GM08714 (cell line): Measurements from ENCODE around the gene TPPP.
"Not testable (repeated sequence)": the region's sequence is repeated elsewhere in the genome, so short reads cannot be mapped to it uniquely, and the experiment has no call there.

Source experiments
- H3K4me3 ChIP-seq: fragments of 200-500 bp; sonication (Bioruptor generic); 2 replicates; pipeline ENCODE4 v1.5.1; 2014; ENCODE audit warnings: mild to moderate bottlenecking, low read length, inconsistent platforms
- ZNF274 ChIP-seq: IDR thresholded peaks from 2 replicates; pipeline ENCODE4 v1.6.1; 2012; ENCODE audit warnings: mild to moderate bottlenecking, low read depth, low read length

Gene TPPP

DNA sequence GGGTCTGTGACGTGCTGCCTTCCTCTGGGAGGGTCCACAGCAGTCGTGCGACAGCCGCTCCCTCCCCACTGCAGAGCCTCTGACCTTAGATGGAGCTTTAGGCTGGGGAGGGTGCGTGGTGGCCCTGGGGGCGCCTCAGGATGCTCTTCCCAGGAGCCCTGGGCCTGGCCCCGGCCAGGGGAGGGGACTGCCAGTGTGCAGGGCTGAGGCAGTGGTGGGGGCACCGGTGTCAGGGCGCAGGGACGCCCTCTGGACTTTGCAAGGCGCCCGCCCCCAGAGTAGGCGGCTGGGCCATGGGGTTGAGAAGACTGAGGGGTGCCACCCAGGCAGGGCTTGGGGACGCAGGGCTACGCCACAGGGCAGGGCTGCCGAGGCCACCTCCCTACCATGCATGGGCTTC lies 14.6 kb downstream of the TPPP start:
- H3K4me3 ChIP-seq: not testable (repeated sequence)

DNA sequence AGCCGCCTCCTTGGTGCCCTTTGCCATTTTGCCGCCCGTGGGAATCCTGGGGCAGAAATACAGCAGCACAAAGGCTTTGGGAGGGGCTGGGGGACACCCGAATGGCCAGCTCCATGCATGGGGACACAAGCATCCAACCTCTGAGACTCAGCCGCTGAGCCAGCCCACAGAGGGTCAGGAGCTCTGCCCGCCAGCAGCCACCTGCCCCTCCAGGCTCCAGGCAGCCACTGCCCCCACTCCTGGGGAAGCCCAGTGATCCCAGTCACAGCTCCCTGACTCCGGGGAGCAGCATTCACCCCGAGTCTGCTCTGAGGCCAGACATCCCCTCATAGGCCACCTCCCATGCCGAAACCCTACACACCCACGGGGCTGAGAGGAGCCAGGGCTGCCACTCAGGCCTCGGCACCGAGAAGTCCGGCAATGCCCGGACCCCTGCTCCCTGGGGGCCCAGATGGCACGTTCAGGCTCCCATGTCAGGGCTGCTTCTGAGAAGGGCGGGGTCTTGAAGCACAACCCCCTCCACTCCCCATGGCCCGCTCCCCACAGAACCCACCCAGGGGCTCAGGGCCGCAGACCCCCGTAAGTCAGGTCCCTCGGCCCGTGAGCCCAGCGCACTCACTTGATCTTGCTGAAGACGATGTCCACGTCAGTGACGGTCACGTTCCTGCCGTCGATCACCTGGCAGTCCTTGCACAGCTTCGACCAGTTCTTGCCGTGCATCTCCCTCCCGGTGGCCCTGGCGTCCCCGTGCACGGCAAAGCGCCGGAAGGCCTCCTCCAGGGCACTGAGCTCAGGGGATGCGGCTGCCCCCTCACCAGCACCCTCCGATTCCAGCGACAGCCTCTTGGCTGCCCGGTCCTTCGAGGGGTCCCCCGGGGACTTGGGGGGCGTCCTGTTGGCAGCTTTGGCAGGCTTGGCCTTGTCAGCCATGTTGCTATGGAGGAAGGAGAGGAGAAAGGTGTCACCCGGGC lies 15.7 kb downstream of the TPPP start:
- TF ChIP-seq ZNF274: no peak
- H3K4me3 ChIP-seq: no peak overlapping the region

DNA sequence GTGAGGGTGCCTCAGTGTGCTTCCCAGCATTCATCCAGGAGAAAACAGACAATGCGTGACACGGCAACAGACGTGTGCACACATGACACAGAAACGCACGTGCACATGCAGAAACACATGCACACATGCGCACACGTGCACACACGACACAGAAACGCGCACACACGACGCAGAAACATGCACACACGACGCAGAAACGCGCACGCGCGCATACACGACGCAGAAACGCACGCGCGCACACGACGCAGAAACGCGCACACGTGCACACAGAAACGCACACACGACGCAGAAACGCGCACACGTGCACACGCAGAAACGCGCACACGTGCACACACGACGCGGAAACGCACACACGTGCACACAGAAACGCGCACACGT lies 16.5 kb downstream of the TPPP start:
- H3K4me3 ChIP-seq: no peak overlapping the region
- no peak for TF ChIP-seq ZNF274

DNA sequence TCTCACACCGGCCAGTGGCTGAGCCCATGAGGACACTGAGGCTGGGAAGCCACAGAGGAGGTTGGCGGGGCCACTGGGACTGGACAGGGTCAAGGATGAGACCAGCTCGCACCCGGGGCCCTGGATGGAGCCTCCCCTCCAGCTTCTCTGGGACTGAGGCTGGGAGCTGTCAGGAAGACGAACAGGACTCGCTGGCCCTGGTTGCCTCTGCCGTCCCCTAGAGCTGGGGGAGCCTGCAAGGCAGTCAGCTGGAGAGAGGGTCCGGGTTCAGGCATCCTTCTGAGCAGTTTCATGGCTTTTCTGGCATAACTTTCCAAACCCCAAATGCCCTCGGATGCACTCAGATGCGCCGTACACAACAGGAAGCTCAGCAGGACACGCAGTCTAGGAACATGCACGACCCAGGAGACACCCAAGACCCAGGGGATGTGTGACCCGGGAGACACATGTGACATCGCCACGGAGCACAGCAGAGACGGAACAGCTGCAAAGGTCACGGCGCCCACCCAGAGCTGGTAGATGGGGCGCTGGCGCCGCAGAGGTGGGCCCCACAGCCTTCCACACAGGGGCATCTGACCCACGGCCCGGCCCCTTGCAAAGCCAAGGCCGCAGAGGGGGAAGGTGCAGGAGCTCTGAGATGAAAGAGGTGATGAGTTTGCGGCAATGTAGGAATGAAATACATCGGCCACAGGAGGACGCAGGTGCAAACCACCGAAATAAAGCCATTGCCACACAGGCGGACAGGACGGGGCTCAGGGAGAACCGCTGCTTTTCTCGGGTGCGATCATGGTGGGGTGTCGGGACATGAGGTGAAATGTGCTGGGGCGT lies 17.1 kb downstream of the TPPP start:
- TF ChIP-seq ZNF274: no peak
- H3K4me3 ChIP-seq: no peak overlapping the region

DNA sequence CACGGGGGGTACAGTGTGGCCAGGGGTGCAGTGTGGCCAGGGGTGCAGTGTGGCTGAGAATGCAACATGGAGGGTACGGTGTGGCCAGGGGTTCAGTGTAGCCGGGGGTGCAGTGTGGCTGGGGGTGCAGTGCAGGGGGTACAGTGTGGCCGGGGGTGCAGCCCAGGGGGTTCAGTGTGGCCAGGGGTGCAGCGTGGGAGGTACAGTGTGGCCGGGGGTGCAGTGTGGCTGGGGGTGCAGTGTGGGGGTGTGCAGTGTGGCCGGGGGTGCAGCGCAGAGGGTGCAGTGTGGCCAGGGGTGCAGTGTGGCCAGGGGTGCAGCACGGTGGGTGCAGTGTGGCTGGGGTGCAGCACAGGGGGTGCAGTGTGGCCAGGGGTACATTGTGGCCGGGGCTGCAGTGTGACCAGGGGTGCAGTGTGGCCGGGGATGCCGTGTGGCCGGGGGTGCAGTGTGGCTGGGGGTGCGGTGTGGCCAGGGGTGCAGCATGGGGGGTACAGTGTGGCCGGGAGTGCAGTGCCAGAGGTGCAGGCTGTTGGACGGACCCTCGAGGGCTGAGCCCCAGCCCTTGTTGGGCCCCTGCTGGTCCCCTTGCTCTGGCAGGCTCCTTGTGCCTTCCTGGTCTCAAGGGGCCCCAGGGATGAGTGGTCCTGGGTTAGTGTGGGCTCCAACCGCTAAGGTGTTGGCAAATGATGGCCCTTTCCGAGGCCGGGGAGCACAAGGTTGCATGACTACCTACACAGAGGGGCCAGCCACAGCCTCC lies 17.9 kb downstream of the TPPP start:
- TF ChIP-seq ZNF274: no peak
- H3K4me3 ChIP-seq: no peak overlapping the region

DNA sequence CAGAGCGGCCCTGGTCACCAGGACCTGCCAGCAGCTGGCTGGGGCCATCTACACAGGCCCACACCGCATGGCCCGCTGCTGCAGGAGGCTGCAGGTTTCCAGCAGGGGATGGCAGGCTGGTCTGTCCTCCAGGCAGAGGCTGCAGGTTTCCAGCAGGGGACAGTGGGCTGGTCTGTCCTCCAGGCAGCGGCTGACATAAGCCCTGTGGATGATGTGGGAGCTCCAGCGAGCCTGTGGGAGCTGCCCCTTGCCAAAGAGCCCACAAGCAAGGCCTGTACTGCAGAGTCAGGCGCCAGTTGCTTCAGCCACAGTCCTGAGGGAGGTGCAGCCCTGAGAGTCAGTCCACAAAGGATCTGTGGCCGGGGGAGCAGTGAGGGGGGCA lies 18.5 kb downstream of the TPPP start:
- TF ChIP-seq ZNF274: no peak
- no peak overlapping the region for H3K4me3 ChIP-seq

DNA sequence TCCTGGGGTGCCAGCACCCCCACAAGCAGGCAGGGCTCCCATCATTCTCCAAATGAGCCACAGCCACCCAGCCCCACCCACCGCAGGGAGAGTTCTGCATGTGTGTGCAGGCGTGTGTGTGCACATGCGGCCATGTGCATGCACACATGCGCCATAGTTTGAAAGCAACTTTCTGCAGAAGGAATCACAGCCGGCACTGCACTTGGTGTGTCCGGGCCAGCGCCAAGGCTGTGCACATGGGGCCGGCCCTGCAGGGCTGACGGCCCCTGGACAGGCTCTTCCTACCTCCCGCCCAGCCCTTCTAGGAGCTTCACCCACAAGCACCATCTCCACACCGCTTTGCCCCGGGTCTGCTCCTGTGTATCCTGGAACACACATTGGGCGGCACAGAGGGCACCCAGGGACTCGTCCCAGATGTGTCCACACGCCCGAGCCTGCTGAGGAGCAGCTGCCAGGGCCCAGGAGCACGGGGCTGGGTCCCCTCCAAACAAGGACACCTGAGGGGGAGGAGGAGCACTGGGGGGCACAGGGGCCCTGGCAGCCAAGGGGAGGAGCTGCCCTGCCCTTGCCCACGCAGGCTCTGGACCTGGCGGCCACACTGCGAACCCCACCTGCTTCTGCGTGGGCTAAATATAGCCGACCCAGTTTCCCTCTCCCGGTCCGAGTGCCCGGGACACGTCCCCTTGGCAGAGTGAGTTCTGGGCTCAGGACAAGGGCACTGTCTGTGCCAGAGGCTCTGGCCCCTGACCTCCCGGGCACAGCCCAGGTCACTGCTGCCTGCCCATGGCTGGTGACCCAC lies 19.1 kb downstream of the TPPP start:
- no peak for TF ChIP-seq ZNF274
- no peak overlapping the region for H3K4me3 ChIP-seq

DNA sequence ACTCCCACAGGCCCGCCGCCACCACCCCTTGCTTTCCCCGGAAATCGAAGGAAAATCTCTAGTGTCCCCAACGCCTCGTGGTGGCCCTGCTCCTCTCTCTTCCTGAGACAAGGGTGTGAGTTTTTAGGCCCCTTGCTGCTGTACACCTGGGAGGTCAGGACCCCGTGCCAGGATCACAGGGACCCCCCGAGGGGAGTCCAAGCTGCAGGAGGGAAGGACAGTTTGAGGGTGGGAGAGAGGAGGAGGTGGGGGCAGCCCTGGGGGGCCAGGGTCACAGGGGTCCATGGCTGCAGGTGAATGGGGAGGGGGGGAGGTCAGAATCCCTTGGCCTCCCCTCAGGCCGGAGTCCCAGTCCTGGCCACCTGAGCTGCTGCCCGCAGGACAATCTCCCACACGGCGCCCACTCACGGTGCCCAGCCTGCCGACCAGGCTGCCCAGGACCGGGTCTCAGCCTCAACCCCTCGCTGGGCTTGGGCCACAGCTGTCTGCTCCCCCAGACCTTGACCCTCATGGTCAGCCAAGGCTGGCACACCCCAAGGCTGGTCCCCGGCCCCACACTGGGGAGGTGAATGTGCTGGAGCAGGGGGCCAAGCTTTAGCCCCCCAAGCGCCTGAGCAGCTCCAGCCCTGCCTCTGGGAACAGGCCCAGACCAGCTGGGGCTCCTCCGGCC lies 19.9 kb downstream of the TPPP start:
- no peak overlapping the region for H3K4me3 ChIP-seq
- no peak for TF ChIP-seq ZNF274

DNA sequence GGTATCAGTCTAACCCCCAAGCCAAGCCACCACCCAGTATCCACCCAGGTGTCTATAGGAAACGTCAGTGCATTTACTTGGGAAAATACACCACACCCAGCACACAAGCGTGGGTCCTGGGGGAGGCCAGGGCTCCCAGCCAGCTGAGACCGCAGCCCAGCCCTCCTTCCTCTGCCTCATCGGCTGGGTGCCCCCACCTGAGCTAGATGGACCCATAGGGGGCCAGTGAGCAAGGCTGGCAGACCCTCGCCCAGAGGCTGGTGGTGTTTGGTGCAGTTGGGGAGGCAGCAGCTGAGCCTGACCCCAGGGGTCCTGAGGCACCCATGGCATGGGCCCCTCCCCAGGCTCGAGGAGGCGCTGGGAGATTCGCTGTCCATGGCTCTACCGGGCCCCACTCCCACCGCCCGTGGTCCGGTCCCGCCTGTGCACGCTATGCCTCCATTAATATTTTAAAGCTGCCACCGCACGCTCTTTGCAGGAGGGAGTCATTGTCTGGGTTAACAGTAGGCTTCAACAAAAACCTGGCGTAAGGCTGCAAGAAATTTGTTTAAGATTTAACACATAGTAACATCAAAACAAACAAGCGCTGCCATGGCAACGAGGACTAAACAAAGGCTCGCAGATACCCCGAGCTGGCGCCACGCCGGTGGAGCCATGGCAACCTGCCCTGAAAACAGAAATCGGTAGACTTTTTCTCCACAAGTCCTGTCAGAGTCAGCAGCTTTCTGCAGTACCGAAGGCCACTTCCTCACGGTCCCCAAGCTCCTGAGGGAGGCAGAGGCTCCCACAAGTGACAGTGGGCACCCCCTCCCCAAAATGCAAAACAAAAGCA lies 20.6 kb downstream of the TPPP start:
- no peak overlapping the region for H3K4me3 ChIP-seq
- no peak for TF ChIP-seq ZNF274

DNA sequence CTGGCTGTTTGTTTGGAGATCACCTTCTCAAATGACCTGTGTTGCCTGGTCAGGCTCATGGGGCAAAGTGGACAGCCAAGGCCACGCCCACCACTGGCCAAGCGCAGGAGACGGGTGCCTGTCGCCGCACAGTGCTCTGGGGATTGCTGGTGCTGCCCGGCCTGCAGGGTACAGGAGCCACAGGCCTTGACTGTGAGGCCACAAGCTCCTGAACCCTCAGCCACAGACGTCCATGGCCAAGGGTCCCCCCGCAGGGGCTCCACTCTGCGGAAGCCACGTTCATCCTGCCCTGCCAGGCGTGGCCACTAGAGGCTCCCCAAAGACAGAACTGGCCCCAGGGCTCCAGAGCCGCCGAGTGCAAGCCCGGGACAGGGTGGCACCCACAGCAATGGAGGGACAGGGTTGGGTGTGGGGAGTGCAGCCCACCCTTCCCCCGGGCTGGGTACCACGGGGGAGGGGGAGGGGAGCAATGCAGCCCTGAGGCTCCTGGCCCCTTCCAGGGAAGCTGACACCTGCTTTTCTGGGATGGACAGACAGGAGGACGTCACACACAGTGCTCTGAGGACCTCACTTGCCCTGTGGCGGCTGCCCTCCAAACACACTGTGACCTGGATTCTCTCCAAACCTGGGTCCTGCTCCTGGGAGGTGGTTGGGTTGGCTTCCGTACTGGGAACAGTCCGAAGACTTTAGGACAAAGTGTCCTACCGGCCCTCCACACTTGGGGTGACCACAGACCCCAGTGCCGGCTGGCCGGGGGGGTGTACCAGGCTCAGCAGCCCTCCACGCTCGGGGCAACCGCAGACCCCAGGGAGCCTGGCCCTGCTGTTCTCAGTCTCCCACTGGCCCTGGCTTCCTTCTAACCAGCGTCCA lies 21.5 kb downstream of the TPPP start:
- no peak overlapping the region for H3K4me3 ChIP-seq
- no peak for TF ChIP-seq ZNF274

DNA sequence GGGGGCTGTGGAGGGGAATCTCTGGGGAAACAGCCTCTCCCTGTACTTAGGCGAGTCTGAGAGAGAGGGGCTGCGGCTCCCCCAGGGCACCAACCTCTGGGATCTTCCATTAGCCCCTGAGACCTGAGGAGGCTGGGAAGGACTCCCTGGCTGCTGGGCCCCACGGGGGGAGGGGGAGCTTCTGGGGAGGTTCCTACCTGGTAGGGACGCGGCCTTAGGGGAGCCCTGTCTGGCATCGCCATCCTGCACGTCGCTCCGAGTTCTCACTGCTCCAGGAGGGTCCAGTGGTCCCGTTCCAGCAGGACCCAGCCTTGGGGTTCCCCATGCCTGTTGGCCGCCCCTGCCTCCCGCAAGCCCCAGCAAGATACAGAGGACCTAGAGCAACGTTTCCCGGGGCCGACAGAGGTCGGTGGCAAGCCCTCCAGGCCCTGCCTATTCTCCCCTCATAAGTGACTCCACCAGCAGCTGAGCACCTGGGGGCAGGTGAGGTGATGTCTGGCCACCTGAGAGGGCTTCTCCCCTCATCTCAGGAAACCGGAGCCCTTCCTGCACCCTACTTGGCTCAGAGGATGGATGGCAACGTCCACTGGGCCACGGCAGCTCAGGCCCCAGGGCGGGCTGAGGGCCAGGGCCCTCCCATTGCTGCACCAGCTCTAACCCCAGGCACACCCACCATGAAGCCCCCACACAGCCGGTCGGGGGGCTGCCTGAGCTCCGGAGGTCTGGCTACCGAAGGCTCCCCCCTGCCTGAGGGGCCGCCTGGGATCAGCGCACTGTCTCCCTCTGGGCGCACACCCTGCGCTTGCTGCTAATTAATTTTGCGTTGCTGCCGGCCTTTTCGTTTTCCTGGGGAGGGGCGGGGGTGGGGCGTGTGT lies 22.5 kb downstream of the TPPP start:
- H3K4me3 ChIP-seq: no peak overlapping the region
- no peak for TF ChIP-seq ZNF274
